ENCODE results near the gene C17orf78.
"Not testable (repeated sequence)": the region's sequence is repeated elsewhere in the genome, so short reads cannot be mapped to it uniquely, and the experiment has no call there.

C17orf78 gene

DNA sequence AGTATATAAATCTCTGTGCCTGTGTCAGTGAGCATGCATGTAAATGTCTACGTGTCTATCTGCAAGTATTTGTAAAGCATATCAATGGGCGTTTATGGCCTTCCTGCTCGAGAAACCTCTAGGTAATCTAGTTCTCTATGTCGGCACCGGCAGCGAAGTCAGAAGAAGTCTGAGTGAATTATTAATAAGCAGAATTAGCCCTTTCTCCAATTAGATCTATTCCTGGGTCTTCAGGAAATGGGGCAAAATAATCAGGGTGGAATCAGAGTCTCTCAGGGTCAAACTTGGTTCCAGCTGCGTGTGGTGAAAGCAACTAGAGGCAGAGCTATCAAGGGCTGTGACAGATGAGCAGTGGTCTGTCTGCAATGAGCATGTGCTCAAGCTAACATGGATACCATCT is at the start of gene C17orf78:
TSS of gene C17orf78 (plus strand) at position 280 of the 400 bp plus-strand sequence. CDS start at position 388, 108 bp downstream.
- Mint-ChIP-seq H3K4me1 (no peaks in the 10 kb centered on the region), H3K4me3 (no peak within 1 kb of the TSS), H3K27me3 (no peaks in the 10 kb centered on the region), H3K27ac (ENCODE audit: low read depth) (no peak within 1 kb of the TSS), H3K9me3 (no peaks in the 10 kb centered on the region), H3K36me3 (ENCODE audit: insufficient read depth) (no peaks in the 10 kb centered on the region)
- no peak for DNase-seq (ENCODE audit: low spot score in 2 of 2)
- ATAC-seq (replicated peaks; ENCODE audit: extremely low read depth, poor library complexity, severe bottlenecking), result no peak

DNA sequence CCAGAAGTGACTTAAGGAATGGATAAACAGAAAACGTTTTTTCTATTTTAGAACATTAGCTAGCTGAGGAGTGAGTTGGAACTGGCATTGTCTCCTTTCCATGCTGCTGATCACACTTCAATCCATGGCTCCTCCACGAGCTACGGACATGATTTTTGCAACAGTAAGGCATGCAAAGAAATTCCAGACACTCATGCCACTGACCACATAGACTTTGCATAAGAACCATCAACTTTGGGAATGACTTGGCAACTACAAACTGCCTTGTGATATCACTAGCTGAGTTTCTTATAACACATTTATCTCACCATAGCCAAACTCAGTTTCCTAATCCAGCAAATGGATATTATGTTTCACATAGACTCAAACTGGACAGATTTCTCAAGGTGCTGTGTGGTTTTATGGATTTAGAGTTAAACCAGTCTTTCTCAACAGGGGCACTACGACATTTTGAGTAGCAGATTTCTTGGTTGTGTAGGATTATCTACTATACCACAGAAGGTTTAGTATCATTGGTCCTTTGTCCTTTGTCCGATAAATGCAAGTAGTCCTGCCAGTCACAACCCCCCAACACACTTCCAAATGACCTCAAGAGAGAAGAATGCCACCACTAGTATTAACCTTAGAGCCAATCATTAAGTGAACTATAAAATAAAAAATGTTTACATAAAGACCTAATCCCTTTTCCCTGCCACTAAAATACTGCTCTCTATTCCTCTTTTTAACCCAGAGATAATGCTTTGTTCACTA is 48.3 kb upstream of the C17orf78 start:
- DNase-seq (ENCODE audit: low spot score in 2 of 2) (no peak), ATAC-seq (replicated peaks; ENCODE audit: extremely low read depth, poor library complexity, severe bottlenecking) (no peak)
- H3K27ac Mint-ChIP-seq (ENCODE audit: low read depth), result no peak overlapping the region
- H3K9me3 Mint-ChIP-seq, result no peaks in the 10 kb centered on the region
- H3K4me1 Mint-ChIP-seq, result no peaks in the 10 kb centered on the region
- H3K4me3 Mint-ChIP-seq, result no peak overlapping the region
- H3K36me3 Mint-ChIP-seq (ENCODE audit: insufficient read depth), result peaks cover 13% of the 10 kb centered on the region
- H3K27me3 Mint-ChIP-seq, result no peaks in the 10 kb centered on the region

DNA sequence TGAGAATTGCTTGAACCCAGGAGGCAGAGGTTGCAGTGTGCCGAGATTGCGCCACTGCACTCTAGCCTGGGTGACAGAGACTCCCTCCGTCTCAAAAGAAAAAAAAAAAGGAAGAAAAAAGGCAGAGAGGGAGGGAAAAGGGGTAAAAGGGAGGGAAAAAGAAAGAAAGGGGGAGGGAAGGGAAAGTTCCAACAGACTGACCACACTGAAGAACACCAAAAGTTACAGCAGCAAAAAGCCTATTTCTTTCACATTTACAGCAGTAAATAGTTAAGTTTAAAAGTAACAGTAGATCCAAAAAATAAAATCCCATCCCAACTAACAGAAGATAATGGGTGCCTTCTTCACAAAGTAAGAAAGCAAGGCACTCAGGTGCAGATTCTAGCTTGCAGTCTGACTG is 36.9 kb upstream of the C17orf78 start:
- Mint-ChIP-seq H3K36me3 (ENCODE audit: insufficient read depth) (peaks cover 5% of the 10 kb centered on the region), H3K4me1 (no peaks in the 10 kb centered on the region), H3K27me3 (no peaks in the 10 kb centered on the region), H3K27ac (ENCODE audit: low read depth) (no peak overlapping the region), H3K4me3 (no peak overlapping the region), H3K9me3 (no peaks in the 10 kb centered on the region)
- no peak for DNase-seq (ENCODE audit: low spot score in 2 of 2)
- ATAC-seq (replicated peaks; ENCODE audit: extremely low read depth, poor library complexity, severe bottlenecking), result no peak

DNA sequence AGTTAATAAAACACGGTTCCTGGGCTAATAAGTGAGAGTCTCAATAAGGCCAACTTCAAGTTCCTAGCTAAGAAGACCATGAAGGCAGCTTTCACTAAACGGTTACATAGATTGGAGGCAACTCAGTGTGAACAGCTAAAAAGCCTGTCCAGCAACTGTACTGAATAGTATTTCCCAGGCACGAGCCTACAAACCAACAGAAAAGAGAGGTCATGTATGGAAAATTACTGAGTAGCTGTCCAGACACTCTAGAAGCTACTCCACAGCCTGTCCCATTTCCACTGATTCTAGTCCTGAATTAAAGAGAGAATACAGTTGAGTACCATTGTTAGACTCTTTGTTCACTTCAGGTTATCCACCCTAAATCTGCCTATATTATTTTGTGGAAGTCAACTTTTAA is 36.5 kb upstream of the C17orf78 start:
- no peaks in the 10 kb centered on the region for H3K27me3 Mint-ChIP-seq
- DNase-seq (ENCODE audit: low spot score in 2 of 2) (no peak), ATAC-seq (replicated peaks; ENCODE audit: extremely low read depth, poor library complexity, severe bottlenecking) (no peak)
- H3K27ac Mint-ChIP-seq (ENCODE audit: low read depth), result no peak overlapping the region
- no peak overlapping the region for H3K4me3 Mint-ChIP-seq
- H3K9me3 Mint-ChIP-seq, result no peaks in the 10 kb centered on the region
- H3K36me3 Mint-ChIP-seq (ENCODE audit: insufficient read depth), result peaks cover 5% of the 10 kb centered on the region
- H3K4me1 Mint-ChIP-seq, result no peaks in the 10 kb centered on the region

DNA sequence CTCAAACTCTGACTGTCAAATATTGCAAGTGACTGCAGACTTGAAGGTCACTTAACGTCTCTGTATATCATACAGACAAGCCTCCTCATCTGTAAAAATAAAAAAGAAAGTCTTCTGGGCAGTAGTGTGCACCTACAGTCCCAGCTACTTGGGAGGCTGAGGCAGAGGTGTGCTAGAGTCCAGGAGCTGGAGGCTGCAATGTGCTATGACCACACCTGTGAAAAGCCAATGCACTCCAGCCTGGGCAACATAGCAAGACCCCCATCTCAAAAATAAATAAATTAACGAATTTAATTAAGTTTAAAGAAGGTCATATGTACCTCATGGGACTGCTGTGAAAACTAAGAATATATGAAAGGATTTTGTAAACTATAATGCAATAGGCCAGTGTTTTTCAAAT is 35.0 kb upstream of the C17orf78 start:
- DNase-seq (ENCODE audit: low spot score in 2 of 2) (no peak), ATAC-seq (replicated peaks; ENCODE audit: extremely low read depth, poor library complexity, severe bottlenecking) (no peak)
- Mint-ChIP-seq H3K27me3 (no peaks in the 10 kb centered on the region), H3K27ac (ENCODE audit: low read depth) (no peak overlapping the region), H3K4me3 (no peak overlapping the region), H3K4me1 (no peaks in the 10 kb centered on the region), H3K36me3 (ENCODE audit: insufficient read depth) (peaks cover 7% of the 10 kb centered on the region), H3K9me3 (no peaks in the 10 kb centered on the region)

GRCh38 chr17:37342589-37342988 is 33.2 kb upstream of the C17orf78 start:
- no peaks in the 10 kb centered on the region for H3K27me3 Mint-ChIP-seq
- no peaks in the 10 kb centered on the region for H3K9me3 Mint-ChIP-seq
- no peak for DNase-seq (ENCODE audit: low spot score in 2 of 2)
- no peak overlapping the region for H3K4me3 Mint-ChIP-seq
- no peak for ATAC-seq (replicated peaks; ENCODE audit: extremely low read depth, poor library complexity, severe bottlenecking)
- peaks cover 9% of the 10 kb centered on the region for H3K36me3 Mint-ChIP-seq (ENCODE audit: insufficient read depth)
- H3K4me1 Mint-ChIP-seq, result no peaks in the 10 kb centered on the region
- H3K27ac Mint-ChIP-seq (ENCODE audit: low read depth), result no peak overlapping the region

GRCh38 chr17:37344519-37344918 is 31.3 kb upstream of the C17orf78 start:
- Mint-ChIP-seq H3K4me3 (no peak overlapping the region), H3K36me3 (ENCODE audit: insufficient read depth) (peaks cover 7% of the 10 kb centered on the region), H3K27ac (ENCODE audit: low read depth) (no peak overlapping the region), H3K27me3 (no peaks in the 10 kb centered on the region), H3K4me1 (no peaks in the 10 kb centered on the region), H3K9me3 (no peaks in the 10 kb centered on the region)
- no peak for ATAC-seq (replicated peaks; ENCODE audit: extremely low read depth, poor library complexity, severe bottlenecking)
- no peak for DNase-seq (ENCODE audit: low spot score in 2 of 2)

- not testable (repeated sequence) for H3K27ac Mint-ChIP-seq (ENCODE audit: low read depth); DNase-seq (ENCODE audit: low spot score in 2 of 2); H3K4me1 Mint-ChIP-seq; ATAC-seq (replicated peaks; ENCODE audit: extremely low read depth, poor library complexity, severe bottlenecking); H3K36me3 Mint-ChIP-seq (ENCODE audit: insufficient read depth); H3K4me3 Mint-ChIP-seq; H3K9me3 Mint-ChIP-seq; H3K27me3 Mint-ChIP-seq
Measured at GRCh38 chr17:37346863-37347402, 28.9 kb upstream of the C17orf78 start.

GRCh38 chr17:37356796-37357569 is 18.8 kb upstream of the C17orf78 start:
- not testable (repeated sequence) for DNase-seq (ENCODE audit: low spot score in 2 of 2); ATAC-seq (replicated peaks; ENCODE audit: extremely low read depth, poor library complexity, severe bottlenecking); H3K36me3 Mint-ChIP-seq (ENCODE audit: insufficient read depth); H3K9me3 Mint-ChIP-seq; H3K27me3 Mint-ChIP-seq
- Mint-ChIP-seq H3K27ac (ENCODE audit: low read depth) (peak overlapping the region; percentile 90), H3K4me1 (peaks cover 19% of the 10 kb centered on the region), H3K4me3 (peak overlapping the region; percentile 83)

DNA sequence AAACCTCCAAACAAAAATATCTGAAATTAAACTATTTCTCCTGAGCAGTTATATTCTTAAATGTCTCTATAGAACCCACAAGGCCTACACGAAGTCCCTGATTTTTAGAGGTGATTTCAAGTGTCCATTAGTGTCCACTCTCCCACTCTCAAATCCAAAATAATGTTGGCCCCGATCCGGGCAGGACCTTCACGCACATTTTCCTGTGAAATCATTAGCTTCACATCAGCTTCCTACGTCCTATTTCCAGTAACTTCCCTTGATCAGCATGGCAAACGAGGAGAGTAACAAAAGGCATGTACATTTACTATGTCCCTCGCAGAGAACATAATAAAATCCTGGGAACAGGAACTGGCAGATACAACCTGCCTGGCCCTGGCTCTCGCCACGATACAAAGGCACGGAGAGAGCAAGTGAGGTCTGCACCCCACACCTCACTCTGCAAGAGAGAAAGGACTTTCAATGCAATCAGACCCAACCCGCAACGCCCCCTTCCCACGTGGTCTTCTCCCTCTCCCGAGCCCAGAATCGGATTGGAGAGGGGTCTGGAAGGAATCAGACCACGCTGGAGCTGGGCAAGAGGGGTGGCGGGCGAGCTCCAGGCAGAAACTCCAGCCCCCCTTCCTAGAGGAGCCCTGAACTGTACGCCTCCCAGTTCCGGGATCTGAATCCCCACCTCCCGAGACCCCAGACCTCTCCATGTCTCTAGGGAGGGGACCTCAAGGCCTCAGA is 17.5 kb upstream of the C17orf78 start:
- Mint-ChIP-seq H3K36me3 (ENCODE audit: insufficient read depth) (peaks cover 4% of the 10 kb centered on the region), H3K9me3 (no peaks in the 10 kb centered on the region), H3K4me1 (peaks cover 19% of the 10 kb centered on the region), H3K4me3 (peak overlapping the region; percentile 83), H3K27ac (ENCODE audit: low read depth) (peak overlapping the region; percentile 90), H3K27me3 (no peaks in the 10 kb centered on the region)
- ATAC-seq (replicated peaks; ENCODE audit: extremely low read depth, poor library complexity, severe bottlenecking) (no peak), DNase-seq (ENCODE audit: low spot score in 2 of 2) (no peak)

GRCh38 chr17:37358830-37359681 is 16.7 kb upstream of the C17orf78 start:
- ATAC-seq (replicated peaks; ENCODE audit: extremely low read depth, poor library complexity, severe bottlenecking) (peak; percentile 96), DNase-seq (ENCODE audit: low spot score in 2 of 2) (peak; percentile 81 to 88)
- Mint-ChIP-seq H3K4me3 (peak overlapping the region; percentile 83), H3K27me3 (no peaks in the 10 kb centered on the region), H3K9me3 (no peaks in the 10 kb centered on the region), H3K27ac (ENCODE audit: low read depth) (peak overlapping the region; percentile 90), H3K36me3 (ENCODE audit: insufficient read depth) (peaks cover 3% of the 10 kb centered on the region), H3K4me1 (peaks cover 19% of the 10 kb centered on the region)
